Testis (tissue), 3 donors: Measurements from ENCODE around the gene NUF2. TPM values are rescaled to one million over a fixed set of nuclear protein-coding genes. Genes with fewer than 3 reads are reported as not detected.
"Not testable (repeated sequence)": the region's sequence is repeated elsewhere in the genome, so short reads cannot be mapped to it uniquely, and the experiment has no call there.

Experiments
- DNase-seq: peaks from one replicate; pipeline ENCODE4 v3.0.0-alpha.2; 2019
- H3K27ac ChIP-seq, 2 donors: fragments of 200-600 bp; sonication (generic); one replicate each; pipeline ENCODE4 v1.5.1; 2019
- H3K27me3 ChIP-seq: fragments of 200-600 bp; sonication (generic); one replicate; pipeline ENCODE4 v1.5.1; 2019
- H3K36me3 ChIP-seq: fragments of 200-600 bp; sonication (generic); one replicate; pipeline ENCODE4 v1.5.1; 2017; ENCODE audit warnings: low read depth; ENCODE audit errors: missing control alignments
- H3K4me1 ChIP-seq: fragments of 200-600 bp; sonication (generic); one replicate; pipeline ENCODE4 v1.5.1; 2019
- H3K4me3 ChIP-seq, 2 donors: fragments of 200-600 bp; sonication (generic); one replicate each; pipeline ENCODE4 v1.5.1; 2017 to 2019
- H3K9me3 ChIP-seq: fragments of 200-600 bp; sonication (generic); one replicate; pipeline ENCODE4 v1.5.1; 2017
- POLR2A ChIP-seq: fragments of 450-650 bp; IDR thresholded peaks from one replicate; pipeline ENCODE4 v1.6.1; 2017; ENCODE audit warnings: antibody characterized with exemption, mild to moderate bottlenecking, moderate library complexity
- WGBS, 2 donors: methylation state at CpG; one replicate each; pipeline ENCODE4 v1.1.5; 2018; 5-methylcytosine and 5-hydroxymethylcytosine counted together
- intact Hi-C: fragments of 100-400 bp; cut with DNase I; formaldehyde crosslinking; loops from one replicate; pipeline ENCODE4 v1.15.1; 2023; ENCODE audit warnings: low total_unique reads
- polyA plus RNA-seq: library from polyadenylated mRNA; stranded (reverse); fragments of 350-450 nt; fragmentation: Illumina TruSeq; extraction: RNeasy Lipid Tissue Mini Kit (QIAGEN cat#74804); gene quantifications from one replicate; pipeline ENCODE4 v1.2.3, GENCODE V29; 2014; ENCODE audit warnings: low read depth, low replicate concordance; ENCODE audit not compliant: insufficient read depth
- total RNA-seq, 2 donors: library from RNA; depleted of rRNA; stranded (reverse); fragments of >200 nt; gene quantifications; one replicate each; pipeline ENCODE4 v1.2.3, GENCODE V29; 2016
- TF ChIP-seq, protein P1 (sequence below), 3 experiments: fragments of 450-650 bp in 2 of 3; fragments of 200-600 bp in 1 of 3; sonication (generic) in 1 of 3; IDR thresholded peaks; one replicate each; pipeline ENCODE4 v1.5.1; 2016 to 2019; ENCODE audit warnings: antibody characterized with exemption in 3 of 3, mild to moderate bottlenecking in 2 of 3, moderate library complexity in 1 of 3

The NUF2 gene
- total and polyA plus RNA-seq, 3 donors from 2014 or later: 21.3 to 32.3 (median 24.8) TPM

DNA sequence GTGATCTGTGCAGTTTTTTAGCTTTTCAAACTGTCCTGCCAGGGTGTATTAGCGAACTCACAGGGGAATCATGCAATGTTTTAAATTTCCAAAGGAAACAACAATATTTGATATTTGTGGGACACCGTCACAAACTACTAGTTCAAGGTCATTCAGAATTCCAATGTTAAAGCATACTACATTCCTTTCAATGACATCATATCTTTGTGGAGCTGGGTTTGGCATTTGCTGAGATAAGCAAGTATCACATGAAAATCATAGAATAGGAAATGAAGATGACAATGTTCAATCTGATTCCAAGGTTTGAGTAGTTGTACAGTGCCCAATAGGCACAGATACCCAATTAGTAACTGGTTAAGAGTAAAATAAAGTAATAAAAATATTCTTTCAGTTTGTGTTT lies 35.6 kb downstream of the NUF2 start:
- TF ChIP-seq POLR2A: no peak
- TF ChIP-seq, protein P1, sequence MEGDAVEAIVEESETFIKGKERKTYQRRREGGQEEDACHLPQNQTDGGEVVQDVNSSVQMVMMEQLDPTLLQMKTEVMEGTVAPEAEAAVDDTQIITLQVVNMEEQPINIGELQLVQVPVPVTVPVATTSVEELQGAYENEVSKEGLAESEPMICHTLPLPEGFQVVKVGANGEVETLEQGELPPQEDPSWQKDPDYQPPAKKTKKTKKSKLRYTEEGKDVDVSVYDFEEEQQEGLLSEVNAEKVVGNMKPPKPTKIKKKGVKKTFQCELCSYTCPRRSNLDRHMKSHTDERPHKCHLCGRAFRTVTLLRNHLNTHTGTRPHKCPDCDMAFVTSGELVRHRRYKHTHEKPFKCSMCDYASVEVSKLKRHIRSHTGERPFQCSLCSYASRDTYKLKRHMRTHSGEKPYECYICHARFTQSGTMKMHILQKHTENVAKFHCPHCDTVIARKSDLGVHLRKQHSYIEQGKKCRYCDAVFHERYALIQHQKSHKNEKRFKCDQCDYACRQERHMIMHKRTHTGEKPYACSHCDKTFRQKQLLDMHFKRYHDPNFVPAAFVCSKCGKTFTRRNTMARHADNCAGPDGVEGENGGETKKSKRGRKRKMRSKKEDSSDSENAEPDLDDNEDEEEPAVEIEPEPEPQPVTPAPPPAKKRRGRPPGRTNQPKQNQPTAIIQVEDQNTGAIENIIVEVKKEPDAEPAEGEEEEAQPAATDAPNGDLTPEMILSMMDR (IDR thresholded peaks at IDR 0.05): no peak
- WGBS, 2 donors: 41 to 52% methylated on average over 2 of the region's 2 CpGs
- Histone ChIP-seq H3K27ac (no peak overlapping the region), H3K27me3 (no peaks in the 10 kb centered on the region), H3K4me3 (no peak overlapping the region), H3K9me3 (no peaks in the 10 kb centered on the region), H3K4me1 (no peaks in the 10 kb centered on the region), H3K36me3 (no peaks in the 10 kb centered on the region)
- intact Hi-C loops: no loop called here
- DNase-seq: no peak

DNA sequence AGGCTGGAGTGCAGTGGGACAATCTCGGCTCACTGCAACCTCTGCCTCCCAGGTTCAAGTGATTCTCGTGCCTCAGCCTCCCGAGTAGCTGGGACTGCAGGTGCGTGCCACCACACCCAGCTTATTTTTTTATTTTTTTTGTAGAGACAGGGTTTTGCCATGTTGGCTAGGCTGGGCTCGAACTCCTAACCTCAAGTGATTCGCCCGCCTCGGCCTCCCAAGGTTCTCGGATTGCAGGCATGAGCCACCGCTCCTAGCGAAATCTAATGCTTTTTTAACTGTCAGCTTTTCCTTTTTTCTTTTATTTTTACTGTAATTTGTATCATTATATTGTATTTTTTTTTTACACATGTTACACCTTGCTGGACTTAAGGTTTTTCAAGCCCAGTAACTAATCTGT lies 36.4 kb downstream of the NUF2 start:
- H3K27ac ChIP-seq, H3K4me3 ChIP-seq, DNase-seq, intact Hi-C loops, H3K4me1 ChIP-seq, H3K36me3 ChIP-seq, H3K9me3 ChIP-seq, H3K27me3 ChIP-seq: not testable (repeated sequence)
- WGBS, 2 donors: 92 to 96% methylated on average over 11 of the region's 11 CpGs

DNA sequence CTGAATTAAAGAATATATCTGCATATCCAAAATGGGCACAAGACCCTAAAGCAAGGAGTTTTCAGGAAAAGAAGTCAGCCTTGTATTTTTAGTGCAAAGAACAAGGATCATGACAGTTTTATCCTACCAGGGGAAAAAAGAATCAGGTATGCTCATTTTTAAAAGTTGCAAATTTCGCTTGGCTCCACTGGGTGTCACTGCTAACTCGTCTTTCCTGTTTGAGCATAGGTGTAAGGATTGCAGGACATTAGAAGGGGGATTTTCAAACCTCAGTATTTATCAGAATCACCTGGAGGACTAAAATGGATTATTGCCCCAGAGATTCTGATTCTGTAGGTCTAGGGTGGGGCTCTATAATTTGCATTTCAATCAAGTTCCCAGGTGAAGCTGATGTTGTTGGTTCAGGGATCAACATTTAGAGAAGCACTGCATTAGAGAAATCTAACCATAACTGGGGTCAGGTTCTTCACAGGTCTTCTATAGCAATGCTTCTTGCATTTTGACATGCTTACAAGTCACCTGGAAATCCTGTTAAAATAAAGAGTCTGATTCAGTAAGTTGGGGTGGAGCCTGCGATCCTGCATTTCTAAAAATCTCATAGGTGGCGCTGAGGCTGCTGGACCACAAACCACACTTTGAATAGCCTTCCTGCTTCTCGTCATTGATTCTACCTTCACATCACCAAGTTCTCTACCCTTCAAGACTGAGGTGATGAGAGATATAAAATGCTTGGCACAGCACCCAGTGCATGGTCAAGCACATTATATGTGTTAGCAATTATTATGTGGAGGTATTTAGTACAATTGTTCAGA lies 39.6 kb downstream of the NUF2 start:
- TF ChIP-seq, protein P1 (IDR thresholded peaks at IDR 0.05): peak in 1 of 3 experiments; percentile 21
- TF ChIP-seq POLR2A: no peak
- intact Hi-C loops: no loop called here
- Histone ChIP-seq H3K4me1 (no peaks in the 10 kb centered on the region), H3K27me3 (no peaks in the 10 kb centered on the region), H3K4me3 (no peak overlapping the region), H3K36me3 (no peaks in the 10 kb centered on the region), H3K27ac (no peak overlapping the region), H3K9me3 (no peaks in the 10 kb centered on the region)
- 51 to 55% methylated on average over 5 of the region's 5 CpGs for WGBS, 2 donors
- DNase-seq: peak; percentile 23

DNA sequence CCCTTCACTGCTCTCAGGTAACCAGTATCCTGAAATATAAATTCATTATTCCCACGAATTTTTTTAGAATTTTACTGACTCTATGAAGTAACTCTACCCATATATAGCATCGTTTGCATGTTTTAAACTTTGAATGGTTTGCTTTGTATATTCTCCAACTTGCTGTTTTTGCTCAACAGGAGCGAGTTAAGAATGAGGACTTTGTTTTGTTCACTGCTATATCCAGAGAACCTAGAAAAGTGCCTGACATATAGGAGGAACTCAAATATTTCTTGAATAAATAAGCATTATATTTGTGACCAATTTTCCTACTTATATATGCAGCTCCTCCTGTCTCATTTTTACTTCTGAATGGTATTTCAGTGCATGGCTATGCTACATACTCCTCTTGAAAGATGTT lies 43.4 kb downstream of the NUF2 start:
- 67 to 73% methylated on average over 3 of the region's 3 CpGs for WGBS, 2 donors
- no peak overlapping the region for H3K27ac ChIP-seq

DNA sequence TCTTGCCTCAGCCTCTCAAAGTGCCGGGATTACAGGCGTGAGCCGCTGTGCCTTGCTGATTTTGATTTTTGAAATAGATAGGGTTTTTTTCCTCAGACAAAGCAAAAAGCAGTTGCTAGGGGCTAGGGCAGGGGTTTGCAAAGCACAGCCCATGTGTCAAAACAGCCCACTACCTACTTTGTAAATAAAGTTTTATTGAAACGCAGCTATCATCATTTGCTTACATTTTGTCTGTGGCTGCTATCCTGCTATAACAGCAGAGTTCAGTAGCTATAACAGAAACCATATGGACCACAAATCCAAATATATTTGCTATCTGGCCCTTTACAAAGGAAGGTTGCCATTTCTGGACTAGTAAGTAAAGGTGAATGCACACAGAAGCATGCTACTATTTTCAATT lies 44.8 kb downstream of the NUF2 start:
- no peak for DNase-seq
- WGBS, 2 donors: 75 to 78% methylated on average over 4 of the region's 4 CpGs
- no peak for TF ChIP-seq POLR2A
- intact Hi-C loops: no loop called here
- Histone ChIP-seq H3K4me1 (no peaks in the 10 kb centered on the region), H3K4me3 (no peak overlapping the region), H3K9me3 (no peaks in the 10 kb centered on the region), H3K36me3 (no peaks in the 10 kb centered on the region), H3K27ac (no peak overlapping the region), H3K27me3 (no peaks in the 10 kb centered on the region)

More for the DNA sequence above, 43.4 kb downstream of the NUF2 start:
- Histone ChIP-seq H3K36me3 (no peaks in the 10 kb centered on the region), H3K4me3 (no peak overlapping the region), H3K27me3 (no peaks in the 10 kb centered on the region), H3K4me1 (no peaks in the 10 kb centered on the region), H3K9me3 (no peaks in the 10 kb centered on the region)
- DNase-seq: no peak
- TF ChIP-seq, protein P1 (IDR thresholded peaks at IDR 0.05): no peak
- TF ChIP-seq POLR2A: no peak
- intact Hi-C loops: no loop called here

DNA sequence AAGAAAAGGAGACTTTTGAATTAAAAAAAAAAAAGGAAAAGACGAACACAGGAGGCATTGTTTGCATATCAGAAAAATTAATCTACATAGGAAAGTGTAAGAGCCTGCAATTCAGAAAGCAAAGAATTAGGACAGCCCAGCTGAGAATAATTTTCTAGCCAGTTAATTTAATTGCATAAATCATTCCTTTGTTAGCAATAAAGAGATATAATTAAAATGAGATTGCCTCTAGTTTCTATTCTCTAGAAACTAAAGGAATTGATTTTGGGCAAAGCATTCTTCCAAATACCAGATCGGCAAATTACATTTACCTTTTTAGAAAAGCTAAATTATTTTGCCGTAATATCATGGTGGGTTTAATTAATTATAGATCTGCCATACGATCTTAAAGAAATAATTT lies 46.0 kb downstream of the NUF2 start:
- intact Hi-C loops: no loop called here
- Histone ChIP-seq H3K4me1 (no peaks in the 10 kb centered on the region), H3K27ac (no peak overlapping the region), H3K27me3 (no peaks in the 10 kb centered on the region), H3K36me3 (no peaks in the 10 kb centered on the region), H3K9me3 (no peaks in the 10 kb centered on the region), H3K4me3 (no peak overlapping the region)
- no peak for DNase-seq
- 67 to 68% methylated on average over 4 of the region's 4 CpGs for WGBS, 2 donors
- TF ChIP-seq, protein P1 (IDR thresholded peaks at IDR 0.05): no peak
- no peak for TF ChIP-seq POLR2A
